ENCODE results near the gene MPZL3. TPM values are rescaled to one million over a fixed set of nuclear protein-coding genes. Genes with fewer than 3 reads are reported as not detected.

The MPZL3 gene, protein sequence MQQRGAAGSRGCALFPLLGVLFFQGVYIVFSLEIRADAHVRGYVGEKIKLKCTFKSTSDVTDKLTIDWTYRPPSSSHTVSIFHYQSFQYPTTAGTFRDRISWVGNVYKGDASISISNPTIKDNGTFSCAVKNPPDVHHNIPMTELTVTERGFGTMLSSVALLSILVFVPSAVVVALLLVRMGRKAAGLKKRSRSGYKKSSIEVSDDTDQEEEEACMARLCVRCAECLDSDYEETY
- 10 to 100 TPM; 83.9 to 84.1 TPM for total RNA-seq

DNA sequence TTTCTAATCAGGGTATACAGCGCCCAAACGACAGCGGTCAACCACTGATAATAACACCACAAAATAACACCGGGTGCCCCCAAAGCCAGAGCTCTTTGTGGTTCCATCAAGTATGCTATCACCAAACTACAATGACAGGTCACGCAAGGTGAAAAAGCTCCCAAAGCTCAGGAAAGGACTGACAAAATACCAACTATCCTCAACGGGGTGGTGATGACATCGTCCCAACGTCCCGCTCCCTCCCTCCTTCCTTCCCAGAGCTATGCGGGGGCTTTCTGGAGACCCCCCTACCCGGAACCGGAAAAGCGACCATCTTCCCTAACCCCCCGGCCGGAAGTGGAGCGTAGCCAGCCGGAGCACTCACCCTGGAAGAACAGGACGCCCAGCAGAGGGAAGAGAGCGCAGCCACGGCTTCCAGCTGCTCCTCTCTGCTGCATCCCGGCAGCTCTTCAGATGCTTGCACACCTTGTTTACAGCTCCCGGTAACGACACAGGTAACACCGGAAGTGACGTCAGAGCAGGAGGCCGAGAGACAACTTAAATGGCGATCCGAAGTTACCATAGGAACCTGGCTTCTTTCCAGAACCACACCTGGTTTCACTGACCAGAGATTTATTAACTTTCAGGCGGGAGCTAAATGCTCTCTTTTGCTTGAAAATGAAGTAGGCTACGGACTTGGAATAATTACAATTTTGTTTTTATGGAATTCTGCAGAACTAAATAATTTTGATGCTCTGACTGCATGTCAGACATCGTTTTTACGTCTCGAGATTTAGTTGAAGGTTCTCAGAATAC is at the start of gene MPZL3:
Gene MPZL3 (minus strand): TSS at position 508 of the 795 bp plus-strand sequence. CDS start 71 bp downstream, at position 437.
- ChIA-PET POLR2A (interaction anchor here (0.5 to 2.7 kb wide), 7 partner anchors 12 to 85 kb away, joined by 3 to 33 read pairs (median 5); partner anchors contain the start of gene JAML), CTCF (interaction anchor here (0.7 to 2.0 kb wide), 9 partner anchors 9 to 96 kb away, joined by 3 to 9 read pairs (median 3); no protein-coding TSS in a partner anchor)

DNA sequence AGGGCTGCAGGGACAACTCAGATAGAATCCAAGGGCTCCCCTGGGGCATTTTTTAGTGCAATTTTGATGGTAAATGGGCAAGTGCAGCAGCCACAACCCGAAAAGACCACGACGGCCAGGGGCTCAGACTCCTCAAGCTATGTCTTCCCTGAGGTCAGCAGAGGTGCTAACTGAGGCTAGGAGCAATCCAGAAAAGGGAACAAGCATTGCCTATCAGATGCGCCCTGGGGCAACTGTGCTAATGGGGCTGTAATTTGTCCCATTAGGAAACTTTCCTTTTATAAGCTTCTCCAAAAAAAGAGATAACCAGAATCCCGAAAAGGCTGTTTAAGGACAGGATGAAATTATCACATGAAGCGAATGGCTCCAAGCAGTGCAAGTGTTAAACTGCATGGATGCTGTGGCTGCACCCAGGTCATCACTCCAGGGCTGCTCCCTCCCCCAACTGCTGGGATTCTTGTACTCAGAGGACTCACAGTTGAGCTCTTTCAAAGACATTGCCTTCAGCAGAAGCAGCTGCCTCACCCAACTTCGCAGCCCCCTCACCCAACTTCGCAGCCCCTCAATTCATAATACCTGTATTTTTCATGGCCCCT is 49.5 kb upstream of the MPZL3 start:
- POLR2A ChIA-PET = no interaction called here
- CTCF ChIA-PET = interaction anchor here (1.0 to 3.0 kb wide), 2 partner anchors 44 to 103 kb away, joined by 3 to 10 read pairs; no protein-coding TSS in a partner anchor

DNA sequence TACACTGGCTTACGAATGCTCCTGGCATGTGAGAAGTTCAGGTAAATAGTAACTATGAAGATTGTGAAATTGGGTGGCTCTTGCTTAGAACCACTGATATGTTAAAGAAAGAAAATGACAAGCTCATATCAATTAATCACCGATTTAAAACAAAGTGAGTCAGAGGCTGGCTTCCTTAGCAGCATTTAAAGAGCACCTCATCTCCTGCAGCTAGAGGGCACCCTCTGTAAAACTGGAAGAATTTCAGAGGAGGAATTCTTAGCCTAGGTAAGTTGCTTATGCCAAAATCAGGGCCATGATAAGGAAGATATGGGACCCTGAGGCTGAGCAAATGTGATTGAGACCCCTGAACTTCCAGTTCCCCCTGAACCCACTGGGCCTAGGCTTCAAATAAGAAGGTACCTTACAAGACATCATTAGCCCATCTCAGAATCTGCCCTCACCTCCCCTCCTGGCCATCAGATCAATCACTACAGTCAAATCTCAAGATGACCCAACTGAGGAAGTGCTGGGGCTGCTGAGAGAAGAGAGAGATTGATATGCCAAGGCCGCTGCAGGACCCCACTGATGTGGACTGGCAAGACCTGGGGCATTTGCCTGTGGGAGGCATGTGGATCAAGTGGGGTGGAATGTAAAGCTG is 43.8 kb upstream of the MPZL3 start:
- CTCF ChIA-PET = interaction anchor here (0.7 to 2.9 kb wide), 29 partner anchors 9 to 313 kb away, joined by 3 to 24 read pairs (median 4); partner anchors contain the start of genes CD3D and UBE4A
- POLR2A ChIA-PET = interaction anchor here (0.8 kb wide), 1 partner anchor 8 kb away, joined by 6 read pairs; the partner anchor contains the start of gene CD3E

DNA sequence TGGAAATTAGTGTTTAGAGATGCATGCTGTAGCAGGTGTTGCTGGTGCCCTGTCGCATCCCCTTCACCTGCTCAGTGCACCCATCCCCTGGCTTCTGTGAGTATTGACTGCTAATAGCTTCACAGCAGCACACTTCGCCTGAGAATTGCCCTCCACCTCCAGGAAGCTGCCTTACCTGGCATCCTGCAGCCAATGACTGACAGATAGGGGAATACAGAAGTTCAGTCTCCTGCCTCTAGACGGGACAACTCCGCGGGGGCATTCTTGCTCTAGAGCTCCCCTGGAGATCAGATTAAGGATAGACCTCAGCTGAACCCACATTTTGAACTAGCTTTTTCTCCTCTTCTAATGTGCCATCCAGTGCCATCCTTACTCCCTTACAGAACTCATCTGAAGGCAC is 43.0 kb upstream of the MPZL3 start:
- POLR2A ChIA-PET = interaction anchor here (0.8 kb wide), 1 partner anchor 9 kb away, joined by 6 read pairs; the partner anchor contains the start of gene CD3E
- CTCF ChIA-PET = interaction anchor here (0.7 to 2.9 kb wide), 27 partner anchors 10 to 314 kb away, joined by 3 to 24 read pairs (median 4); partner anchors contain the start of genes CD3D and UBE4A

DNA sequence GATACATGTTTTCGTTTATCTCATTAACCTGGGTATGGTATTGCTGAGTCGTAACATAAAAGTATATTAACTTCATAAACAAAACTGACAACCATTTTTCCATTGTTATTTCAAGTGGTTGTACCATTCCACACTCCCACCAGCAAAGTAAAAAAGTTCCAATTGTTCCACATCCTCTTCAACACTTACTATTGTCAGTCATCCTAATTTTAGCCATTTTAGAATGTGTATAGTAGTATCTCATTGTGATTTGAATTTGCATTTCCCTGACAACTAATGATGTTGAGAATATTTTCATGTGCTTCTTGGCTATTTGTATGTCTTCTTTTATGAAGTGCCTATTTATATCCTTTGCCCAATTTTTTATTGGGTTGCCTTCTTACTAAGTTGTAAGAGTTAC is 41.9 kb upstream of the MPZL3 start:
- CTCF ChIA-PET = interaction anchor here (0.6 to 2.9 kb wide), 2 partner anchors 96 to 108 kb away, joined by 3 to 24 read pairs; no protein-coding TSS in a partner anchor

DNA sequence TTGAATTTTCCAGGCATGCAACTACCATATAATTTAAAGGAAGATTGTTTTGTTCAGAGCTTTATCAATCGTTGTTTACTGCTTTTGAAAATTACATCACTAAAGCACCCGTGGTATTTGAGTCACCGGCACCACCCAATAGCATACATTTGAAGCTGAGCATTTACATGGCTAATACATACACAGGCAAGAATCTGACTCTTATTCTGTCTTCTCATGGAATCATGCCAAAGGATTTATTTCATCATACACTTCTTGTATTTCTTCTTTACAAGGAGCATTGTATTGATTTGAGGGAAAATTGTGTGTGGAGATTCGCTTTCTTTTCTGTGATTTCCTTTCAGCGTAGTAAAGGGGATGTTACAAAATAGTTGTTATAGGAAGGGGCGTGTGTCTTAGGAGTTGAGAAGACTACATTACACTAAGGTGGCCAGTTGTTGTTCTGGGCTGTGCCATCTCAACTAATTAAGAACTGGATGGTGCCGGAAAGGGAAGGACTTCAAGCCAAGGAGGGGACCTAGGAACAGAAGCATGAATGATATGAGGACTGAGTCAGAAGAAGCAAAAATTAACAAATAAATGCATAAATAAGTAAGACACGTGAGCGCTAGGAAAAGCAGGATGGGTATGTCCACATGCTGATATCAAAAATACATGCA is 39.4 kb upstream of the MPZL3 start:
- CTCF ChIA-PET = interaction anchor here (0.8 to 1.5 kb wide), 5 partner anchors 9 to 148 kb away, joined by 3 to 10 read pairs (median 4); partner anchors contain the start of gene JAML
- POLR2A ChIA-PET = no interaction called here

More for the DNA sequence above, 41.9 kb upstream of the MPZL3 start:
- POLR2A ChIA-PET = no interaction called here

DNA sequence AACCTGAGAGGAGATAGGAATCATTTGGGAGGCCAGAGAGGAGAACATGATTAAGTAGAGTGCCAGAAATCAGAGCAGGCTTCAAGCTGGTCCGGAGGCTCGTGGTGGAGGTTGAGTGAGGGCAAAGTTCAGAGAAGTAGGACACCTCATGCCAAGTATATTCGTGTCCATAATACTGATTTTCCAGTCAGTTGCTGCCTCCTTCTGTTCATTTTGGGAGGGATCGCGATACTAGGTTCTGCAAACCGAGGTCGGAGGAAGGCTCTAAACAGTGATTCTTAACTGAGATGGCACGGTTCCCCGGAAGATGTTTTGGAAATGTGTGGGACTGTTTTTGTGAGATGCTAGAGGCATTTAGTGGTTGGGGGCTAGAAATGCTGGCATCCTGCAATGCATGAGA is 38.8 kb upstream of the MPZL3 start:
- POLR2A ChIA-PET = no interaction called here
- CTCF ChIA-PET = interaction anchor here (0.8 to 1.6 kb wide), 7 partner anchors 9 to 147 kb away, joined by 3 to 10 read pairs (median 4); partner anchors contain the start of gene JAML

DNA sequence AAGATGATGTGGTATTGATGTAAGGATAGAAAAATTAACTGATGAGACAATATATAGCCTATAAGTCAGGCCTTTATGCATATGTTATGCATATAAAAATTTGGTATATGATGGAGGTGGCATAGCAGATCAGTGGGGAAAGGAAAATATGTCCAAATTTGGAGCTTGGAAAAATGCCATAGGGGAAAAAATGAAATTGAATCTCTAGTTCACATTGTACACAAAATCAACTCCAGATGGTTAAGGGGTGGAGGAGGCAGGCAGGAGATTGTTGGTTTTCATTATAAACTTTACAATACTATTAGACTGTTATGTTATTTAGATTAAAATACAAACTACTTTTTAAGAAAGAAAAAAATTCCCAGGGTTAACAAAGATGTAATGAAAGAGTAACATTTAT is 37.2 kb upstream of the MPZL3 start:
- CTCF ChIA-PET = interaction anchor here (0.8 to 1.6 kb wide), 5 partner anchors 12 to 144 kb away, joined by 3 to 5 read pairs (median 3); no protein-coding TSS in a partner anchor
- POLR2A ChIA-PET = no interaction called here

DNA sequence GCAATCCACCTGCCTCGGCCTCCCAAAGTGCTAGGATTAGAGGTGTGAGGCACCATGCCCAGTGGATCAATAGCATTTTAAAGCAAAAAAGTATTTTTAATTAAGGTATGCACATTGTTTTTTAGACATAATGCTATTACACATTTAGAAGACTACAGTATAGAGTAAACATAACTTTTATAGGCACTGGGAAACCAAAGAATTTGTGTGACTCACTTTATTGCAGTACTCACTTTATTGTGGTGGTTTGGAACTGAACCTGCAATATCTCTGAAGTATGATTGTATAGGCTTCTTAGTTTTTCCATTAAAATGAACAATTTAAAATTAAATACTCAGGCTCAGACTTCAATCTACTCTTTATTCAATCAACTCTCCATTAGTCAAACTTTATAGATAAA is 34.8 kb upstream of the MPZL3 start:
- CTCF ChIA-PET = interaction anchor here (2.1 kb wide), 1 partner anchor 89 kb away, joined by 6 read pairs; no protein-coding TSS in a partner anchor
- POLR2A ChIA-PET = interaction anchor here (0.7 kb wide), 1 partner anchor 23 kb away, joined by 7 read pairs; the partner anchor contains the start of gene MPZL2

DNA sequence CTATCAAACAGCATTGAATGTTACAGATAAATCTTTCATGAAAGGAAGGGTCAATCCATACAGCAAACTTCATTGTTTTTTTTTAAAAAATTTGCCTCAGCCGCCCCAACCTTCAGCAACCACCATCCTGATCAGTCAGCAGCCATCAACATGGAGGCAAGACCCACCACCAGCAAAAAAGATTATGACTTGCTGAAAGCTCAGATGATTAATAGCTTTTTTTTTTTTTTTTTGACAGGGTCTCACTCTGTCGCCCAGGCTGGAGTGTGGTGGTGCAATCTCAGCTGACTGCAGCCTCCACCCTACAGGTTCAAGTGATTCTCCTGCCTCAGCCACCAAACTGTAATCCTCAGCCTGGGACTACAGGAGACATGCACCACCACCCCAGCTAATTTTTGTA is 34.4 kb upstream of the MPZL3 start:
- POLR2A ChIA-PET = interaction anchor here (0.7 kb wide), 1 partner anchor 22 kb away, joined by 7 read pairs; the partner anchor contains the start of gene MPZL2
- CTCF ChIA-PET = no interaction called here

DNA sequence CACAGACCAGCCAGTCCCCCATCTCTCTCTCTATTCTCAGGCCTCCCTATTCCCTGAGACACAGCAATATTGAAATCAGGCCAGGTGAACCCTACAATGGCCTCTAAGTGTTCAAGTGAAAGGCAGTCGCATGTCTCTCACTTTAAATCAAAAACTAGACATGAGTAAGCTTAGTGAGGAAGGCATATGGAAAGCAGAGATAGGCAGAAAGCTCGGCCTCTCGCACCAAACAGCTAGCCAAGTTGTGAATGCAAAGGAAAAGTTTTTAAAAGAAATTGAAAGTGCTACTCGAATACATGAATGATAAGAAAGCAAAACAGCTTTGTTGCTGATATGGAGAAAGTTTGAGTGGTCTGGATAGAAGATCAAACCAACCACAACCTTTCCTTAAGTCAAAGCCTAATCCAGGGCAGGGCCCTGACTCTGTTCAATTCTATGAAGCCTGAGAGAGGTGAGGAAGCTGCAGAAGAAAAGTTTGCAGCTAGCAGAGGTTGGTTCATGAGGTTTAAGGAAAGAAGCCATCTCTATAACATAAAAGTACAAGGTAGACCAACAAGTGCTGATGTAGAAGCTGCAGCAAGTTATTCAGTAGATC is 31.7 kb upstream of the MPZL3 start:
- ChIA-PET POLR2A (interaction anchor here (1.6 kb wide), 1 partner anchor 59 kb away, joined by 3 read pairs; the partner anchor contains the start of gene JAML), CTCF (interaction anchor here (0.5 to 1.7 kb wide), 2 partner anchors 86 to 586 kb away, joined by 3 read pairs; no protein-coding TSS in a partner anchor)

DNA sequence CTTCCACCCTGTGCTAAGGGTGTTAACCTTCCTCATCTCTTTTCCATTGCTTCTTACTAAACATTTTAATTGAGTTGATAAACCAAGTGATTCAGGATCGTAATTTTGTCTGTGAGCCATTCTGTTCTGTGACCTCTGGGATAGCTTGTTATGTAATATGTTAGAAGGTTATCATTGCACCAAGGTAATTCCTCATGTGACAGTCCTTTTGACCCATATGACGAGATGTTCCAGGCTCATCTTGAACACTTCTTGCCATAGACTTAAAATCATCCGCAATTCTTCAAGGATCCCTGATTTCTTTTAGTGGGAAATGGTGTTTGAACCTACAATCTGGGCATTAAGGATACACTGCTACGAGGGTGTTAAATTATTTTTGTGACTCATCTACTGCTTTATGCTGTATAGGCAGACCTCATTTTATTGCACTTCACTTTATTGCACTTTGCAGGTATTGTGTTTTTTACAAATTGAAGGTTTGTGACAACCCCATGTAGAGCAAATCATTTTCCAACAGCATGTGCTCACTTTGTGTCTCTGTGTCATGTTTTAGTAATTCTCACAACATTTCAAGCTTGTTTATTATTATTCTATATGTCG is 31.0 kb upstream of the MPZL3 start:
- CTCF ChIA-PET = interaction anchor here (1.5 to 1.7 kb wide), 2 partner anchors 12 to 85 kb away, joined by 3 to 6 read pairs; no protein-coding TSS in a partner anchor
- POLR2A ChIA-PET = interaction anchor here (1.6 kb wide), 1 partner anchor 59 kb away, joined by 3 read pairs; the partner anchor contains the start of gene JAML

DNA sequence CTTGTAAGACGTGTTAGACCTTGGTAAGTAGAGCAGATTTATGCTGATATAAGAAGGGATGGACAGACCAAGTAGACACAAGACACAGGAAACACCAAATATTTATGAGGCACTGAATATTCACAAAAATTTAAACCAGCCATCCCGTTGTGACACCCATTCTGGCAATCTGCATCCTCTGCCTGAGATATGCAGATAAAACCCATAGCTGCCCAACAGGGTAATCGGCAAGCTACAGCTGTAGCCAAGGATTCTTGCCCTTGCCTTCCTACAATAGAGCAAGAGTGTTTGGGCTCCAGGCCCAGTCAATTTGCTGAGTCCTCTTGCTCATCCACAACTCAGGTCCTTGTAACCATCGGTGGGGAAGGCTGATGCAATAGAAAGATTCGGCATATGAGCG is 30.4 kb upstream of the MPZL3 start:
- ChIA-PET POLR2A (no interaction called here), CTCF (interaction anchor here (0.7 to 1.5 kb wide), 2 partner anchors 13 to 313 kb away, joined by 3 to 6 read pairs; no protein-coding TSS in a partner anchor)

DNA sequence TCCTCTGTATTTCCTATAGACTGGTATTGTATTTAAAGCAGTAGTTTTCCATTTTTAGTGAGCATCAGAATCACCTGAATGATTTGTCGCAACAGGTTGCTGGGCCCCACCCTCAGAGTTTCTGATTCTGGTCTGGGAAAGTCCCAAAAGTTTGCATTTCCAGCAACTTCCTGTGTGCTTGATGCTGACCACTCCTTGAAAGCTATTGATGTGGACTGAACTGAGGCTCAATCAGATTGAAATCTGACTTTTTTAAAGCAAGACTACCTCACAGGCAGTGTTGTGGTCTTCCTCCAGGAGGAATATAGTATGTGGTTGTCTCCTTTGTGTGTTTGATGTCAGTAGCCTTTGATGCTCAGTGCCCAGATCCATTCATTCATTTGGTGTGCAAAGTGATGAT is 29.1 kb upstream of the MPZL3 start:
- ChIA-PET CTCF (interaction anchor here (1.1 kb wide), 1 partner anchor 83 kb away, joined by 5 read pairs; no protein-coding TSS in a partner anchor), POLR2A (no interaction called here)

DNA sequence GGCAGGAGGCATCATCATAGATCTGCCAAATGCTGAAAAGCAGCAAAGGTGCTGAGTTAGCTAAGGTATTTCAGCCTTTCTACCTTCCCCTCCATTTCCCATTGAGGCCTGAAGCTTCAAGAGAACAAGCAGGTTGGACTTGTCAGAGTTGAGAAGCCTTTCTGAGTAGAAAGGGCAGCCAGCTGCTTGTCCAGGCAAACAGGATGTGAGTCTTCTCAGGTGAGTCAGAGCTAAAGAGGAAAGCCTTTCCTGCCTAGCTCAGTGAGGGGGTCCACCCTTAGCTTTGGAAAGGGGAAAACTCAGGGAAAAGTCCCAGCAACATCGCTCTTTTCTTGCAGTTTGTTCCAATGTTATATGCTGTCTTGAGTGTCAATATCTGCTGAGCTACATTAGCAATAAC is 25.1 kb upstream of the MPZL3 start:
- ChIA-PET POLR2A (interaction anchor here (0.6 kb wide), 1 partner anchor 109 kb away, joined by 3 read pairs; no protein-coding TSS in a partner anchor), CTCF (interaction anchor here (1.7 to 1.8 kb wide), 3 partner anchors 10 to 79 kb away, joined by 4 to 6 read pairs (median 5); no protein-coding TSS in a partner anchor)

DNA sequence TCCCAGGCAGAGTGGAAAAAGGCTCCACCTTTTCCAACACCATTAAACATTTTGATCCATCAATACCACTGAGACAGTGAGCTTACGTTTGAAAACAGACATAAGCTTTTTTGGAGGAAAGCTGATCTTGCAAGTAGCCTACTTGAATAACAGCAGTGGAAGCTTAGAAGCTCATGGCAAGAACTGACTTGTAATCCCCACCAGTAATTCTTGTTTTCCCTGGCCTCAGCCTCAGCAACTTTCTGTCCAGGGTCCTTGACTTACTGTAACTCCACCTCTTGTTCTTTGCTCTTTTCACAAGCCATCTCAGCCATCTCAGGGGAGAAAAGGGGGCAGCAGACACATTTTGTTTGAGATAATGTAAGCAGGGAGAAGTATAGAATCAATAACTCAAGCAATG is 24.3 kb upstream of the MPZL3 start:
- POLR2A ChIA-PET = no interaction called here
- CTCF ChIA-PET = interaction anchor here (1.7 kb wide), 2 partner anchors 9 to 78 kb away, joined by 4 to 5 read pairs; no protein-coding TSS in a partner anchor

DNA sequence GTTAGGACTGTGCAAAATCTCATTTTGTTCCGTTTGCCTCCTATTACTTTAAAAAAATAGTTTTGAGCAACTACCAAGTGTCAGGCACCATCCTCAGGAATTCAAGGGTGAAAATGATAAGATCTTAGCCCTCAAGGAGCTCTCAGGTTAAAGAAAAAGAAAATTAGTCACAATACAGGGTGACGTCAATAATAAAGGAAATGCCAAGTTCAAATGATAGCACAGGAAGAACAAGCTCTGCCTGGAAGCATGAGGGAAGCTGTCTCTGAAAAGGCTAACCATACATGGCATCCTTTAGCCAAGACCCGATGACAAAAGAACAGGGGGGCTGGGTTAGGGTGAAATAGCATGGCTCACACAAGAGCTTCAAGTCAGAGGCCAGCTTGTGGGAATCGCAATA is 23.0 kb upstream of the MPZL3 start:
- CTCF ChIA-PET = interaction anchor here (1.0 kb wide), 1 partner anchor 20 kb away, joined by 3 read pairs; no protein-coding TSS in a partner anchor
- POLR2A ChIA-PET = interaction anchor here (0.6 kb wide), 1 partner anchor 117 kb away, joined by 3 read pairs; no protein-coding TSS in a partner anchor

Measured in activated CD8-positive, alpha-beta memory T cell treated with anti-CD3 and anti-CD28 coated beads for 36 hours (primary cell).